A549 (cell line): ENCODE measurements around the gene COMTD1. TPM values are rescaled to one million over a fixed set of nuclear protein-coding genes. Genes with fewer than 3 reads are reported as not detected.

ENCODE experiments used
- ATAC-seq, 2 experiments: fragments of 200-7000 bp in 1 of 2; fragments of >200 bp in 1 of 2; cut with Nextera tagmentation in 1 of 2; cut with Tn5 transposase in 1 of 2; 3 replicates each; pipeline versions ENCODE4 v1.8.0 to v1.9.1; 2018 to 2020; ENCODE audit warnings: mild to moderate bottlenecking in 1 of 2, moderate library complexity in 1 of 2
- CTCF ChIA-PET: fragments of 300-600 bp; sonication (Branson Sonifier 250); formaldehyde crosslinking; extraction: SDS; loops from one replicate; lab custom pipeline; 2021; ENCODE audit warnings: antibody characterized with exemption, inconsistent platforms; lab: Yijun Ruan, JAX
- POLR2A ChIA-PET: fragments of 350-600 bp; formaldehyde crosslinking; extraction: SDS; loops from one replicate; lab custom pipeline; 2021; ENCODE audit warnings: antibody characterized with exemption, inconsistent platforms; lab: Yijun Ruan, JAX
- DNase-seq, 2 experiments: peaks; one replicate each; pipeline versions ENCODE4 v3.0.0 to v3.0.0-alpha.2; 2011 to 2016; ENCODE audit warnings: low read depth in 1 of 2, low spot score in 1 of 2
- FAIRE-seq: peaks from 2 replicates; lab custom pipeline; 2011; peaks lifted over from hg19 to GRCh38; lab: Jason Lieb, UNC
- H3K27ac ChIP-seq, 2 experiments: fragments of >200 bp; sonication (Bioruptor Twin); formaldehyde crosslinking; 3 replicates each; pipeline ENCODE4 v1.5.1; 2016 to 2017
- H3K4me1 ChIP-seq: fragments of >200 bp; sonication (Bioruptor Twin); formaldehyde crosslinking; 3 replicates; pipeline ENCODE4 v1.6.1; 2016
- H3K4me2 ChIP-seq: fragments of >200 bp; sonication (Bioruptor Twin); formaldehyde crosslinking; 3 replicates; pipeline ENCODE4 v1.6.1; 2016
- H3K4me3 ChIP-seq: fragments of >200 bp; sonication (Bioruptor Twin); formaldehyde crosslinking; 3 replicates; pipeline ENCODE4 v1.5.1; 2016
- H3K9me3 ChIP-seq: fragments of >200 bp; sonication (Bioruptor Twin); formaldehyde crosslinking; 3 replicates; pipeline ENCODE4 v1.6.1; 2016
- CBX2 ChIP-seq: fragments of 200-600 bp; sonication (generic); IDR thresholded peaks from 2 replicates; pipeline ENCODE4 v1.6.1; 2016; ENCODE audit warnings: low read depth, mild to moderate bottlenecking, borderline replicate concordance
- CBX8 ChIP-seq: fragments of 200-600 bp; sonication (generic); IDR thresholded peaks from 2 replicates; pipeline ENCODE4 v1.6.1; 2016
- CEBPB ChIP-seq, 2 experiments: fragments of >200 bp in 1 of 2; sonication (Bioruptor Twin) in 1 of 2; formaldehyde crosslinking in 1 of 2; IDR thresholded peaks; 2 replicates each; pipeline ENCODE4 v1.6.1; 2012 to 2016
- CHD2 ChIP-seq: fragments of 150-350 bp; IDR thresholded peaks from 2 replicates; pipeline ENCODE4 v1.6.1; 2014; ENCODE audit warnings: low read length; ENCODE audit not compliant: partially characterized antibody
- EHMT2 ChIP-seq: fragments of 200-600 bp; sonication (generic); IDR thresholded peaks from 2 replicates; pipeline ENCODE4 v1.6.1; 2016; ENCODE audit warnings: antibody characterized with exemption, low read depth, mild to moderate bottlenecking, moderate library complexity
- FOSB ChIP-seq: fragments of 250-450 bp; sonication (Bioruptor Pico); IDR thresholded peaks from 2 replicates; pipeline ENCODE4 v1.5.0; 2020; ENCODE audit warnings: mild to moderate bottlenecking, moderate library complexity
- FOXS1 ChIP-seq: fragments of 250-450 bp; sonication (Bioruptor Pico); IDR thresholded peaks from 2 replicates; pipeline ENCODE4 v1.5.0; 2020; ENCODE audit warnings: mild to moderate bottlenecking, moderate library complexity
- MYC ChIP-seq: IDR thresholded peaks from 2 replicates; pipeline ENCODE4 v1.6.1; 2012; ENCODE audit warnings: mild to moderate bottlenecking, inconsistent platforms, low read length, improper control_type of control experiment, borderline replicate concordance
- NPAS2 ChIP-seq: fragments of 250-450 bp; sonication (Bioruptor Pico); IDR thresholded peaks from 2 replicates; pipeline ENCODE4 v1.8.0; 2022; ENCODE audit warnings: mild to moderate bottlenecking, moderate library complexity, borderline replicate concordance
- POLR2AphosphoS2 ChIP-seq: conservative IDR thresholded peaks from 2 replicates; pipeline ENCODE4 v1.6.1; 2012; ENCODE audit warnings: low read length, improper control_type of control experiment, inconsistent platforms
- RFX5 ChIP-seq: fragments of 450-650 bp; IDR thresholded peaks from 2 replicates; pipeline ENCODE4 v1.7.1; 2014; ENCODE audit warnings: antibody characterized with exemption, mild to moderate bottlenecking, moderate library complexity
- SREBF2 ChIP-seq: fragments of 450-650 bp; IDR thresholded peaks from 2 replicates; pipeline ENCODE4 v1.6.1; 2014; ENCODE audit warnings: mild to moderate bottlenecking, moderate library complexity
- TFCP2L1 ChIP-seq: fragments of 250-450 bp; sonication (Bioruptor Pico); IDR thresholded peaks from 2 replicates; pipeline ENCODE4 v1.5.0; 2021; ENCODE audit warnings: mild to moderate bottlenecking
- ZNF302 ChIP-seq: fragments of 250-450 bp; sonication (Bioruptor Pico); IDR thresholded peaks from 2 replicates; pipeline ENCODE4 v1.9.0; 2021; ENCODE audit warnings: inconsistent platforms, mild to moderate bottlenecking, moderate library complexity
- WGBS: methylation state at CpG from one replicate; pipeline ENCODE4 v1.1.6; 2017; ENCODE audit errors: missing lambda C conversion rate; 5-methylcytosine and 5-hydroxymethylcytosine counted together
- polyA plus RNA-seq, 4 experiments: library from polyadenylated mRNA; depleted of rRNA in 3 of 4; stranded (reverse); fragments of >200 nt; fragmentation: RNase III in 1 of 4; extraction: RNeasy Plus Mini Kit Qiagen cat#74134 plus additional on column Dnase treatment in 1 of 4; gene quantifications; 2 replicates in 3 of 4; 3 replicates in 1 of 4; pipeline ENCODE4 v1.2.3, GENCODE V29; 2011 to 2017
- TF ChIP-seq, protein P1 (sequence below): IDR thresholded peaks from 2 replicates; pipeline ENCODE4 v1.6.1; 2012
- TF ChIP-seq, protein P2 (sequence below): fragments of 250-450 bp; sonication (Bioruptor Pico); IDR thresholded peaks from 2 replicates; pipeline ENCODE4 v1.5.0; 2021; ENCODE audit warnings: mild to moderate bottlenecking, moderate library complexity, borderline replicate concordance
- TF ChIP-seq, protein P3 (sequence below): fragments of 450-650 bp; IDR thresholded peaks from 2 replicates; pipeline ENCODE4 v1.6.1; 2014; ENCODE audit warnings: antibody characterized with exemption
- TF ChIP-seq, protein P4 (sequence below): fragments of 250-450 bp; sonication (Bioruptor Pico); IDR thresholded peaks from 2 replicates; pipeline ENCODE4 v1.5.0; 2020; ENCODE audit warnings: low read depth, mild to moderate bottlenecking, moderate library complexity

The COMTD1 gene
- polyA plus RNA-seq, 2 of the 4 experiments (the other 2 are of a cell fraction): 9.8 to 34.2 TPM

DNA sequence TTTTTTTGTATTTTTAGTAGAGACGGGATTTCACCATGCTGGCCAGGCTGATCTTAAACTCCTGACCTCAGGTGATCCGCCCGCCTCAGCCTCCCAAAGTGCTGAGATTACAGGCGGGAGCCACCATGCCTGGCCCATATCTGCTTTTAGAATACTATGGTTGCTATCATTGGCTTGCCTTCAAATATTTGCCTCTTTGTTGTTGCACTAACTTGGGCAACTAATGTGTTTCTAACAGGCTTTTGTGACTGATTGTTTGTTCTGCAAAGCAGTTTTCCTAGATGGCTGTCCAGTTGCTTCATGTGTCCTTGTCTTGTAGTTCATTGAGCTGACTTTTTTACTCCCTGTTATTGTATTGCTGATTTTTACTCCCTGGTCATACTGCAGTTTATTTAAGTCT, 15.5 kb downstream of the COMTD1 start:
- no peak overlapping the region for H3K4me2 ChIP-seq
- H3K9me3 ChIP-seq: no peaks in the 10 kb centered on the region
- no peak overlapping the region for H3K4me3 ChIP-seq
- 91% methylated on average over 4 of the region's 4 CpGs for WGBS
- no peak for DNase-seq
- TF ChIP-seq ZNF302 (CRISPR knock-in tag) (no peak), CHD2 (no peak), TFCP2L1 (CRISPR knock-in tag) (no peak), NPAS2 (CRISPR knock-in tag) (no peak)
- TF ChIP-seq, protein P1, sequence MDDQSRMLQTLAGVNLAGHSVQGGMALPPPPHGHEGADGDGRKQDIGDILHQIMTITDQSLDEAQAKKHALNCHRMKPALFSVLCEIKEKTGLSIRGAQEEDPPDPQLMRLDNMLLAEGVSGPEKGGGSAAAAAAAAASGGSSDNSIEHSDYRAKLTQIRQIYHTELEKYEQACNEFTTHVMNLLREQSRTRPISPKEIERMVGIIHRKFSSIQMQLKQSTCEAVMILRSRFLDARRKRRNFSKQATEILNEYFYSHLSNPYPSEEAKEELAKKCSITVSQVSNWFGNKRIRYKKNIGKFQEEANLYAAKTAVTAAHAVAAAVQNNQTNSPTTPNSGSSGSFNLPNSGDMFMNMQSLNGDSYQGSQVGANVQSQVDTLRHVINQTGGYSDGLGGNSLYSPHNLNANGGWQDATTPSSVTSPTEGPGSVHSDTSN: no peak
- ChIA-PET CTCF (interaction anchor here (6.7 to 22.8 kb wide), 3 partner anchors 9 to 36 kb away, joined by 53 to 479 read pairs (median 80); partner anchors contain the start of gene COMTD1), POLR2A (interaction anchor here (1.1 to 2.4 kb wide), 2 partner anchors 10 kb away, joined by 3 to 10 read pairs; partner anchors contain the start of gene VDAC2)
- no peak overlapping the region for H3K27ac ChIP-seq
- ATAC-seq: no peak
- peaks cover 41% of the 10 kb centered on the region for H3K4me1 ChIP-seq
- FAIRE-seq: no peak

DNA sequence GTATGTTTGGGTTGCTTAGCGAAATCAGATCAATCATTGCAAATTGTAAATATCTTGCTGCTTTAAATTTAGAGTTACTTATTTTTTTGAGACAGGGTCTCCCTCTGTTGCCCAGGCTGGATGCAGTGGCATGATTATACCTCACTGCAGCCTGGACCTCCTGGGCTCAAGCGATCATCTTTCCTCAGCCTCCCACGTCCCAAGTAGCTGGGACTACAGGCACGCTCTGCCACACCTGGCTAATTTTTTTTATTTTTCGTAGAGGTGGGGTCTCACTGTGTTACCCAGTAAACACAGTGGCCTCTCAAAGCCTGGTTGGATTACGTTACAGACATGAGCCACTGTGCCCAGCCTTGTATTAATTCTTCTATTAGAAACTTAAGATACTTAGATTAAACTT, 23.4 kb downstream of the COMTD1 start:
- FAIRE-seq (no peak), ATAC-seq (no peak), DNase-seq (no peak)
- no peak for TF ChIP-seq FOXS1
- TF ChIP-seq, protein P2, sequence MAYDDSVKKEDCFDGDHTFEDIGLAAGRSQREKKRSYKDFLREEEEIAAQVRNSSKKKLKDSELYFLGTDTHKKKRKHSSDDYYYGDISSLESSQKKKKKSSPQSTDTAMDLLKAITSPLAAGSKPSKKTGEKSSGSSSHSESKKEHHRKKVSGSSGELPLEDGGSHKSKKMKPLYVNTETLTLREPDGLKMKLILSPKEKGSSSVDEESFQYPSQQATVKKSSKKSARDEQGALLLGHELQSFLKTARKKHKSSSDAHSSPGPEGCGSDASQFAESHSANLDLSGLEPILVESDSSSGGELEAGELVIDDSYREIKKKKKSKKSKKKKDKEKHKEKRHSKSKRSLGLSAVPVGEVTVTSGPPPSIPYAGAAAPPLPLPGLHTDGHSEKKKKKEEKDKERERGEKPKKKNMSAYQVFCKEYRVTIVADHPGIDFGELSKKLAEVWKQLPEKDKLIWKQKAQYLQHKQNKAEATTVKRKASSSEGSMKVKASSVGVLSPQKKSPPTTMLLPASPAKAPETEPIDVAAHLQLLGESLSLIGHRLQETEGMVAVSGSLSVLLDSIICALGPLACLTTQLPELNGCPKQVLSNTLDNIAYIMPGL (CRISPR knock-in tag): no peak
- TF ChIP-seq SREBF2: no peak
- TF ChIP-seq CEBPB (IDR thresholded peaks at IDR 0.05): no peak
- no peak for TF ChIP-seq MYC
- no peak for TF ChIP-seq EHMT2
- TF ChIP-seq POLR2AphosphoS2: no peak
- TF ChIP-seq FOSB (CRISPR knock-in tag): no peak
- no peak for TF ChIP-seq CBX2
- TF ChIP-seq RFX5: no peak
- TF ChIP-seq, protein P3, sequence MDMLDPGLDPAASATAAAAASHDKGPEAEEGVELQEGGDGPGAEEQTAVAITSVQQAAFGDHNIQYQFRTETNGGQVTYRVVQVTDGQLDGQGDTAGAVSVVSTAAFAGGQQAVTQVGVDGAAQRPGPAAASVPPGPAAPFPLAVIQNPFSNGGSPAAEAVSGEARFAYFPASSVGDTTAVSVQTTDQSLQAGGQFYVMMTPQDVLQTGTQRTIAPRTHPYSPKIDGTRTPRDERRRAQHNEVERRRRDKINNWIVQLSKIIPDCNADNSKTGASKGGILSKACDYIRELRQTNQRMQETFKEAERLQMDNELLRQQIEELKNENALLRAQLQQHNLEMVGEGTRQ: no peak
- TF ChIP-seq, protein P4, sequence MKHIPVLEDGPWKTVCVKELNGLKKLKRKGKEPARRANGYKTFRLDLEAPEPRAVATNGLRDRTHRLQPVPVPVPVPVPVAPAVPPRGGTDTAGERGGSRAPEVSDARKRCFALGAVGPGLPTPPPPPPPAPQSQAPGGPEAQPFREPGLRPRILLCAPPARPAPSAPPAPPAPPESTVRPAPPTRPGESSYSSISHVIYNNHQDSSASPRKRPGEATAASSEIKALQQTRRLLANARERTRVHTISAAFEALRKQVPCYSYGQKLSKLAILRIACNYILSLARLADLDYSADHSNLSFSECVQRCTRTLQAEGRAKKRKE: no peak
- TF ChIP-seq CBX8: no peak
- Histone ChIP-seq H3K27ac (peak overlapping the region; percentile 99; a peak in 4 of 6 replicates), H3K9me3 (no peaks in the 10 kb centered on the region), H3K4me2 (peak overlapping the region; percentile 92), H3K4me3 (peak overlapping the region; percentile 83), H3K4me1 (peaks cover 64% of the 10 kb centered on the region)
- POLR2A ChIA-PET: interaction anchor here (2.5 to 3.3 kb wide), 3 partner anchors 13 to 25 kb away, joined by 20 to 53 read pairs (median 32); no protein-coding TSS in a partner anchor
- CTCF ChIA-PET: interaction anchor here (0.7 to 8.6 kb wide), 7 partner anchors 8 to 24 kb away, joined by 3 to 119 read pairs (median 5); partner anchors contain the start of gene COMTD1
- WGBS: 64% methylated on average over 6 of the region's 6 CpGs
